Testis (tissue), 2 donors: ENCODE results near the gene MYO1D.

Source experiments
- POLR2A ChIP-seq: fragments of 450-650 bp; IDR thresholded peaks from one replicate; pipeline ENCODE4 v1.6.1; 2017; ENCODE audit warnings: antibody characterized with exemption, mild to moderate bottlenecking, moderate library complexity
- TF ChIP-seq, protein P1 (sequence below), 3 experiments: fragments of 450-650 bp in 2 of 3; fragments of 200-600 bp in 1 of 3; sonication (generic) in 1 of 3; IDR thresholded peaks; one replicate each; pipeline ENCODE4 v1.5.1; 2016 to 2019; ENCODE audit warnings: antibody characterized with exemption in 3 of 3, mild to moderate bottlenecking in 2 of 3, moderate library complexity in 1 of 3

DNA sequence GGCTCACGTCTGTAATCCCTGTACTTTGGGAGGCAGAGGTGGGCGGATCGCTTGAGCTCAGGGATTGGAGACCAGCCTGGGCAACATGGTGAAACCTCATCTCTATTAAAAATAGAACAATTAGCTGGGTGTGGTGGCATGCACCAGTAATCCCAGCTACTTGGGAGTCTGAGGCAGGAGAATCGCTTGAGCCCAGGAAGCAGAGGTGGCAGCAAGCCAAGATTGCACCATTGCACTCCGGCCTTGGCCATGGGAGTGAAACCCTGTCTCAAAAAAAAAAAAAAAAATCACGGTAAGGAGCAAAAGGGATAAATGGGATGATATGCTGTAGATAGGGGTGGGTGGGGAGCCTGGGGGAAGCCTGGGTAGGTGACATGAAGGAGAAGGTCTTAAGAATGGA, 30.7 kb upstream of the MYO1D start:
- TF ChIP-seq, protein P1, sequence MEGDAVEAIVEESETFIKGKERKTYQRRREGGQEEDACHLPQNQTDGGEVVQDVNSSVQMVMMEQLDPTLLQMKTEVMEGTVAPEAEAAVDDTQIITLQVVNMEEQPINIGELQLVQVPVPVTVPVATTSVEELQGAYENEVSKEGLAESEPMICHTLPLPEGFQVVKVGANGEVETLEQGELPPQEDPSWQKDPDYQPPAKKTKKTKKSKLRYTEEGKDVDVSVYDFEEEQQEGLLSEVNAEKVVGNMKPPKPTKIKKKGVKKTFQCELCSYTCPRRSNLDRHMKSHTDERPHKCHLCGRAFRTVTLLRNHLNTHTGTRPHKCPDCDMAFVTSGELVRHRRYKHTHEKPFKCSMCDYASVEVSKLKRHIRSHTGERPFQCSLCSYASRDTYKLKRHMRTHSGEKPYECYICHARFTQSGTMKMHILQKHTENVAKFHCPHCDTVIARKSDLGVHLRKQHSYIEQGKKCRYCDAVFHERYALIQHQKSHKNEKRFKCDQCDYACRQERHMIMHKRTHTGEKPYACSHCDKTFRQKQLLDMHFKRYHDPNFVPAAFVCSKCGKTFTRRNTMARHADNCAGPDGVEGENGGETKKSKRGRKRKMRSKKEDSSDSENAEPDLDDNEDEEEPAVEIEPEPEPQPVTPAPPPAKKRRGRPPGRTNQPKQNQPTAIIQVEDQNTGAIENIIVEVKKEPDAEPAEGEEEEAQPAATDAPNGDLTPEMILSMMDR (IDR thresholded peaks at IDR 0.05) = no peak
- TF ChIP-seq POLR2A = no peak
